HUDEP-2 (cell line): ENCODE data around the gene ASGR2.

Source experiments
- DNase-seq, 76 experiments: peaks; one replicate each; lab custom pipeline; 2025; ENCODE audit not compliant: unreplicated experiment in 76 of 76; lab: John Stamatoyannopoulos, UW

ASGR2 gene

GRCh38 chr17:7068268-7068667, 46.4 kb downstream of the ASGR2 start:
- no peak for DNase-seq

DNA sequence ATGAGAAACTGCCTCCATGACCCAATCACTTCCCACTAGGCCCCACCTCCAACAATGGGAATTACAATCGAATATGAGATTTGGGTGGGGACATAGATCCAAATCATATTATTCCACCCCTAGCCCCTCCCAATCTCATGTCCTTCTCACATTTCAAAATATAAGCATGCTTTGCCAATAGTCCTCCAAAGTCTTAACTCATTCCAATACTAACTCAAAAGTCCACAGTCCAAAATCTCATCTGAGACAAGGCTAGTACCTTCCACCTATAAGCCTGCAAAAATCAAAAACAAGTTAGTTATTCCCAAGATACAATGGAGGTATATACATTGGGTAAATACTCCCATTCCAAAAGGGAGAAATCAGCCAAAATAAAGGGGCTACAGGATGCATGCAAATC, 47.4 kb downstream of the ASGR2 start:
- DNase-seq, result no peak

GRCh38 chr17:7064261-7064660, 50.4 kb downstream of the ASGR2 start:
- no peak for DNase-seq

GRCh38 chr17:7063518-7064094, 51.0 kb downstream of the ASGR2 start:
- no peak for DNase-seq

DNA sequence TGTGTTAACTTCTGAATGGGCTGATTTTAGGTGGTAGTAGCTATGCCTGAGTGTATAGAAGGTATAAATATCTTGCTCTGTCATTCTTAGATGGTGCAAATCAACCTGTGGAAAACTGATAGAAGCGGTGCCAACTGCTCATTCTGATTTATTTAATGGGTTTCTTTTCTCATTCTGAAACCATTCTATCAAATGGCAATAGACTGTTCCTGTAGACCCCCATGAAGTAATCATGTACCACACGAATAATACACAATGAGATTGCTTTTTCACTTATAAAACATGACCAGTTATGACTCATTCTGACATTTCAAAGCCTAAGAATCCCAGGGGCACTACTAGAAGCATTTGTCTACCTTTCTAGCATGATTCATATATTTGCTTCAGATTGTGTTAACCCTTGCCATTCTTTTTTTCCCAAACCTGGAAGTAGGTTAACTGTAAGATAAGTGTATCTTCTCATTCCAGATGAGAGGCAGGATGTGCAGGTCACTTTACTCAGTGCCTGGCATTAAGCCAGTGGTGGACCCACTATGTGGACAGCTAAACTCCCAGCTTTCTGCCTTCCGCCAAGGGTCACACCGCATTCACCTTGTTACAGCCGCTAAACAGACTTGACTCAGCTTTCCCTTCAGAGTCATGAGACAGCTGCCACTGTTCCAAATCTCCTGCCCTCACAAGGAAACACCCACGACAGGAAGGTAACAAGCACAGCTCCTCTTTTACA, 54.3 kb downstream of the ASGR2 start:
- DNase-seq, result no peak

- DNase-seq, result no peak
Observed at GRCh38 chr17:7058831-7059447, 55.7 kb downstream of the ASGR2 start.

GRCh38 chr17:7056386-7056785, 58.2 kb downstream of the ASGR2 start:
- DNase-seq, result no peak
